H9 (cell line): ENCODE data around the gene WNT8A. TPM values are rescaled to one million over a fixed set of nuclear protein-coding genes. Genes with fewer than 3 reads are reported as not detected.

Experiments used
- DNase-seq: peaks from one replicate; pipeline ENCODE4 v3.0.0-alpha.2; 2017
- H2AFZ ChIP-seq: one replicate; pipeline ENCODE4 v1.6.1; 2013; ENCODE audit warnings: mild to moderate bottlenecking, low read length, control low read depth, moderate library complexity
- H2AK5ac ChIP-seq: 2 replicates; pipeline ENCODE4 v1.6.1; 2013; ENCODE audit warnings: low read length, control low read depth, mixed read lengths; ENCODE audit not compliant: insufficient read length
- H2BK120ac ChIP-seq: one replicate; pipeline ENCODE4 v1.6.1; 2013; ENCODE audit warnings: low read depth, mild to moderate bottlenecking, low read length, control low read depth, inconsistent platforms; ENCODE audit not compliant: poor library complexity, severe bottlenecking
- H2BK12ac ChIP-seq: 2 replicates; pipeline ENCODE4 v1.6.1; 2013; ENCODE audit warnings: low read length, control low read depth, mixed read lengths, low read depth; ENCODE audit not compliant: insufficient read length
- H2BK15ac ChIP-seq: 2 replicates; pipeline ENCODE4 v1.6.1; 2013; ENCODE audit warnings: low read depth, low read length, control low read depth
- H2BK20ac ChIP-seq: one replicate; pipeline ENCODE4 v1.6.1; 2013; ENCODE audit warnings: low read depth, mild to moderate bottlenecking, low read length, control low read depth, inconsistent platforms; ENCODE audit not compliant: poor library complexity, severe bottlenecking
- H2BK5ac ChIP-seq: 2 replicates; pipeline ENCODE4 v1.6.1; 2013; ENCODE audit warnings: low read length, control low read depth, mixed read lengths; ENCODE audit not compliant: insufficient read length
- H3K14ac ChIP-seq: 2 replicates; pipeline ENCODE4 v1.6.1; 2013; ENCODE audit warnings: low read length, control low read depth; ENCODE audit not compliant: insufficient read depth
- H3K18ac ChIP-seq: 2 replicates; pipeline ENCODE4 v1.6.1; 2013; ENCODE audit warnings: low read depth, mild to moderate bottlenecking, mixed read lengths, low read length, control low read depth; ENCODE audit not compliant: insufficient read length
- H3K23ac ChIP-seq: 2 replicates; pipeline ENCODE4 v1.6.1; 2013; ENCODE audit warnings: low read length, control low read depth, mixed read lengths, low read depth; ENCODE audit not compliant: insufficient read length
- H3K23me2 ChIP-seq: 2 replicates; pipeline ENCODE4 v1.6.1; 2013; ENCODE audit warnings: low read depth, mild to moderate bottlenecking, mixed read lengths, low read length, control low read depth; ENCODE audit not compliant: insufficient read length, poor library complexity, severe bottlenecking
- H3K27ac ChIP-seq: 2 replicates; pipeline ENCODE4 v1.5.1; 2013; ENCODE audit warnings: low read length, control low read depth, mixed read lengths, low read depth; ENCODE audit not compliant: insufficient read length
- H3K27me3 ChIP-seq: 2 replicates; pipeline ENCODE4 v1.6.1; 2013; ENCODE audit warnings: low read length, control low read depth, inconsistent platforms; ENCODE audit not compliant: insufficient read depth
- H3K4ac ChIP-seq: 2 replicates; pipeline ENCODE4 v1.6.1; 2013; ENCODE audit warnings: low read depth, mild to moderate bottlenecking, control low read depth, inconsistent platforms, low read length, moderate library complexity
- H3K4me1 ChIP-seq: 2 replicates; pipeline ENCODE4 v1.6.1; 2013; ENCODE audit warnings: low read length, control low read depth, inconsistent platforms; ENCODE audit not compliant: insufficient read depth
- H3K4me2 ChIP-seq: 2 replicates; pipeline ENCODE4 v1.6.1; 2013; ENCODE audit warnings: low read length, control low read depth, mixed read lengths; ENCODE audit not compliant: insufficient read length, insufficient read depth
- H3K56ac ChIP-seq: 2 replicates; pipeline ENCODE4 v1.6.1; 2013; ENCODE audit warnings: low read depth, mild to moderate bottlenecking, mixed read lengths, low read length, control low read depth; ENCODE audit not compliant: insufficient read length
- H3K79me1 ChIP-seq: 2 replicates; pipeline ENCODE4 v1.6.1; 2013; ENCODE audit warnings: low read depth, mild to moderate bottlenecking, moderate library complexity, low read length, control low read depth, inconsistent platforms; ENCODE audit not compliant: insufficient read depth, poor library complexity, severe bottlenecking
- H3K79me2 ChIP-seq: 2 replicates; pipeline ENCODE4 v1.6.1; 2013; ENCODE audit warnings: low read length, control low read depth, inconsistent platforms; ENCODE audit not compliant: insufficient read depth
- H3K9ac ChIP-seq: 2 replicates; pipeline ENCODE4 v1.6.1; 2013; ENCODE audit warnings: low read length, control low read depth, mixed read lengths; ENCODE audit not compliant: insufficient read length; ENCODE audit errors: extremely low read depth
- H3K9me3 ChIP-seq: one replicate; pipeline ENCODE4 v1.6.1; 2013; ENCODE audit warnings: low read depth, low read length, inconsistent platforms; ENCODE audit not compliant: control insufficient read depth
- H3T11ph ChIP-seq: one replicate; pipeline ENCODE4 v1.6.1; 2013; ENCODE audit warnings: mild to moderate bottlenecking, low read length, control low read depth, inconsistent platforms
- H4K20me1 ChIP-seq: one replicate; pipeline ENCODE4 v1.6.1; 2013; ENCODE audit not compliant: control insufficient read depth, insufficient read length, insufficient read depth
- H4K5ac ChIP-seq: 2 replicates; pipeline ENCODE4 v1.6.1; 2013; ENCODE audit warnings: low read depth, mild to moderate bottlenecking, mixed read lengths, low read length, control low read depth; ENCODE audit not compliant: insufficient read length
- H4K8ac ChIP-seq: replicated peaks from 2 replicates; pipeline ENCODE4 v1.6.1; 2013; ENCODE audit warnings: low read length, control low read depth, mixed read lengths, low read depth; ENCODE audit not compliant: insufficient read length
- H4K91ac ChIP-seq: 2 replicates; pipeline ENCODE4 v1.6.1; 2013; ENCODE audit warnings: low read depth, mild to moderate bottlenecking, moderate library complexity, mixed read lengths, low read length, control low read depth; ENCODE audit not compliant: insufficient read length
- H3K27ac Mint-ChIP-seq, 3 experiments: 2 replicates in 2 of 3; 3 replicates in 1 of 3; pipeline ENCODE4 v1.8.0; 2020 to 2021; ENCODE audit warnings: mixed read lengths in 3 of 3, mild to moderate bottlenecking in 1 of 3, moderate library complexity in 1 of 3
- H3K27me3 Mint-ChIP-seq: 2 replicates; pipeline ENCODE4 v1.8.0; 2021; ENCODE audit warnings: low read depth, mild to moderate bottlenecking, moderate library complexity, mixed read lengths
- H3K36me3 Mint-ChIP-seq, 3 experiments: 2 replicates in 2 of 3; 3 replicates in 1 of 3; pipeline ENCODE4 v1.8.0; 2020 to 2021; ENCODE audit warnings: low read depth in 3 of 3, mixed read lengths in 3 of 3; ENCODE audit not compliant: insufficient read depth in 1 of 3
- H3K4me1 Mint-ChIP-seq, 2 experiments: 2 replicates each; pipeline ENCODE4 v1.8.0; 2020; ENCODE audit warnings: mixed read lengths in 2 of 2
- H3K4me3 Mint-ChIP-seq, 2 experiments: 2 replicates in 1 of 2; 3 replicates in 1 of 2; pipeline ENCODE4 v1.8.0; 2020 to 2021; ENCODE audit warnings: mild to moderate bottlenecking in 2 of 2, mixed read lengths in 2 of 2, moderate library complexity in 1 of 2
- H3K9me3 Mint-ChIP-seq, 2 experiments: 2 replicates in 1 of 2; 3 replicates in 1 of 2; pipeline ENCODE4 v1.8.0; 2020; ENCODE audit warnings: mild to moderate bottlenecking in 2 of 2, mixed read lengths in 2 of 2, moderate library complexity in 1 of 2
- CTCF ChIP-seq: fragments of 200-600 bp; sonication (generic); conservative IDR thresholded peaks from 3 replicates; pipeline ENCODE4 v1.8.0; 2021; ENCODE audit warnings: antibody characterized with exemption, mild to moderate bottlenecking
- WGBS: extraction: QIAGEN DNeasy Blood & Tissue Kit; methylation state at CpG from one replicate; pipeline ENCODE4 v1.1.7; 2013; ENCODE audit warnings: missing lambda C conversion rate, low lambda C conversion rate, mixed read lengths; ENCODE audit not compliant: insufficient read length; ENCODE audit errors: extremely low coverage; 5-methylcytosine and 5-hydroxymethylcytosine counted together
- total RNA-seq: library from RNA; stranded (reverse); gene quantifications from 2 replicates; pipeline ENCODE4 v1.2.1, GENCODE V29; 2021

The WNT8A gene
- total RNA-seq, 1 experiment from 2014 or later = 0.33 TPM

- Histone ChIP-seq H2AK5ac (no peak overlapping the region), H3K27me3 (no peaks in the 10 kb centered on the region), H3K18ac (no peak overlapping the region), H4K20me1 (no peaks in the 10 kb centered on the region), H3K4ac (no peak overlapping the region), H2BK15ac (no peak overlapping the region), H3K23me2 (no peaks in the 10 kb centered on the region), H3K14ac (no peak overlapping the region), H3K4me1 (0 out of 2 replicates have a peak, but pooled peaks cover 3% of the 10 kb centered on the region), H3T11ph (no peak overlapping the region), H4K91ac (no peak overlapping the region), H3K27ac (no peak overlapping the region), H3K79me1 (no peaks in the 10 kb centered on the region), H3K56ac (no peak overlapping the region), H2BK20ac (no peak overlapping the region), H4K5ac (no peak overlapping the region), H3K9ac (no peak overlapping the region), H2BK12ac (no peak overlapping the region), H3K9me3 (no peaks in the 10 kb centered on the region), H3K79me2 (no peaks in the 10 kb centered on the region), H2BK120ac (no peak overlapping the region), H3K23ac (no peak overlapping the region), H2BK5ac (no peak overlapping the region), H2AFZ (no peak overlapping the region), H3K4me2 (no peak overlapping the region), H4K8ac (no peak overlapping the region)
- H3K9me3 Mint-ChIP-seq = no peaks in the 10 kb centered on the region
- H3K27me3 Mint-ChIP-seq = peaks cover 13% of the 10 kb centered on the region
- no CpG with 5 or more reads among the region's 4 CpGs for WGBS
- no peak for TF ChIP-seq CTCF
- no peak overlapping the region; a peak in 2 of 5 replicates for H3K4me3 Mint-ChIP-seq
- peaks cover 13% of the 10 kb centered on the region in 2 experiments for H3K4me1 Mint-ChIP-seq
- no peak overlapping the region for H3K27ac Mint-ChIP-seq
- DNase-seq = no peak
- H3K36me3 Mint-ChIP-seq = no peaks in the 10 kb centered on the region
Observed at GRCh38 chr5:138110266-138110963, 26.6 kb downstream of the WNT8A start.
